Skeletal muscle tissue (tissue), 4 donors: Measurements from ENCODE around the gene TM4SF18. TPM values are rescaled to one million over a fixed set of nuclear protein-coding genes. Genes with fewer than 3 reads are reported as not detected.
A peak's percentile ranks its signal among the peaks of the same experiment; 100 is the strongest.
"Not testable (repeated sequence)": the region's sequence is repeated elsewhere in the genome, so short reads cannot be mapped to it uniquely, and the experiment has no call there.

Experiments
- H3K27ac ChIP-seq: one replicate; pipeline ENCODE4 v1.7.0; 2013; ENCODE audit warnings: mild to moderate bottlenecking, low read depth, low read length, inconsistent platforms
- H3K27me3 ChIP-seq, 3 donors: one replicate each; pipeline ENCODE4 v1.7.0; 2013; ENCODE audit warnings: low read length in 3 of 3; ENCODE audit not compliant: control insufficient read depth in 3 of 3, insufficient read depth in 3 of 3
- H3K36me3 ChIP-seq, 3 donors: one replicate each; pipeline ENCODE4 v1.7.0; 2013; ENCODE audit warnings: low read length in 3 of 3; ENCODE audit not compliant: control insufficient read depth in 3 of 3, insufficient read depth in 3 of 3
- H3K4me1 ChIP-seq, 3 donors: one replicate each; pipeline ENCODE4 v1.7.0; 2013; ENCODE audit warnings: low read length in 3 of 3, mild to moderate bottlenecking in 3 of 3; ENCODE audit not compliant: control insufficient read depth in 3 of 3, insufficient read depth in 3 of 3
- H3K4me3 ChIP-seq, 3 donors: one replicate each; pipeline ENCODE4 v1.7.0; 2013; ENCODE audit warnings: low read length in 3 of 3
- H3K9ac ChIP-seq, 3 donors: one replicate each; pipeline ENCODE4 v1.7.0; 2013; ENCODE audit warnings: low read length in 3 of 3, mild to moderate bottlenecking in 3 of 3, moderate library complexity in 2 of 3, low read depth in 1 of 3
- H3K9me3 ChIP-seq, 3 donors: one replicate each; pipeline ENCODE4 v1.7.0; 2013; ENCODE audit warnings: low read length in 3 of 3; ENCODE audit not compliant: control insufficient read depth in 3 of 3
- total RNA-seq: library from RNA; depleted of rRNA; stranded (reverse); fragments of >200 nt; gene quantifications from one replicate; pipeline ENCODE4 v1.2.3, GENCODE V29; 2014
- donor health status: Osteomylitis.

TM4SF18 gene, protein sequence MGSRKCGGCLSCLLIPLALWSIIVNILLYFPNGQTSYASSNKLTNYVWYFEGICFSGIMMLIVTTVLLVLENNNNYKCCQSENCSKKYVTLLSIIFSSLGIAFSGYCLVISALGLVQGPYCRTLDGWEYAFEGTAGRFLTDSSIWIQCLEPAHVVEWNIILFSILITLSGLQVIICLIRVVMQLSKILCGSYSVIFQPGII
- total RNA-seq: 6.3 TPM

DNA sequence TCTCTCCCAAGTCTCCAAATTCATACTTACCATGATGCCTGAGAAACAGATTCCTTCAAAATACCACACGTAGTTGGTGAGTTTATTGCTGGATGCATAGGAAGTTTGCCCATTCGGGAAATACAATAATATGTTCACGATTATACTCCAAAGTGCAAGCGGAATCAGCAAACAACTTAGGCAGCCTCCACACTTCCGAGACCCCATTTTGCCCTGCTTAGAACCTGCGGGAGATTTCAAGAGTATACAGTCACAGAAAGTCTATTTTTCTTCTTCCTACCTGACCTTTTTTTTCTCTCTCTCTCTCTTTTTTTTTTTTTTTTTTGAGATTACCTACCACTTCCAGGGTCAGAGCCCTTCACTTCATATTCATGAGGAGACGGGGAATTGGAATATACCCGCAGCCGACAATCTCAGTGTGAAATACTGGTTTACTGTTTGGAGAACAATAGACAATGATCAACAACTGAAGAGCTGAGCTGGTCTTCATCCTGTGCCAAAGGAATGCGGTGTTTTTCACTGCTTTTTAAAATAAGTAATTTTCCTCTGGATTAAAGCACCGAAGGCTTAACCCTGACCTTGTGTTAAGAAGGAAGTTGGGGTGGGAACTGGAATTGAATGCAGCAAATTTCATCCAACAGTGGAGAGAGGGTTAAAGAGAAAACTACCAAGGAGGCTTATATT lies at the start of gene TM4SF18:
TSS of gene TM4SF18 (minus strand) at position 461 of the 684 bp plus-strand sequence. CDS start at position 207, 254 bp downstream.
- Histone ChIP-seq H3K27me3 (no peaks in the 10 kb centered on the region), H3K9me3 (no peaks in the 10 kb centered on the region), H3K4me3 (peak within 1 kb of the TSS in 2 of 3 donors; percentile 1 to 25), H3K4me1 (no peaks in the 10 kb centered on the region), H3K36me3 (no peaks in the 10 kb centered on the region), H3K27ac (peak within 1 kb of the TSS; percentile 42), H3K9ac (peak within 1 kb of the TSS in 2 of 3 donors; percentile 25 to 66)

DNA sequence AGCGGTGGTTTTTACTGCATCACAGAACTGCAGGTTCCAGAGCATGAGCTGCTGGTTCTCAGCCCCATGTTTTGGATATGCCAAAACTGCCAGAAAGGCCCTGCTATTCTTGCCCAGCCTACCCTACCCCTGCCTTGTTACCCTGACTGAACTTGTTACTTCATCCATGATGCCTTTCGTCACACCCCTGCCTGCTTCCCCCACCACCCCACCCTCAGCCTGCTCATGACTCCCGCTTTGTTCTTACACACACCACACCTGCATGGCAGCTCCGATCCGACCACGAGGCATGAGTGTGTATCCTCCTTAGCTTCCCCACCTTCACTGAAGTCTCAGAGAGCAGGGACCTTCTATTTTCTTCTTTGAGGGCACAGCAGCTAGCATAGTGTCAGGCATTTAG lies 49.1 kb upstream of the TM4SF18 start:
- H3K9ac ChIP-seq: no peak overlapping the region
- H3K4me1 ChIP-seq: peaks cover 3 to 27% (median 7%) of the 10 kb centered on the region in 3 donors
- H3K27ac ChIP-seq: no peak overlapping the region

DNA sequence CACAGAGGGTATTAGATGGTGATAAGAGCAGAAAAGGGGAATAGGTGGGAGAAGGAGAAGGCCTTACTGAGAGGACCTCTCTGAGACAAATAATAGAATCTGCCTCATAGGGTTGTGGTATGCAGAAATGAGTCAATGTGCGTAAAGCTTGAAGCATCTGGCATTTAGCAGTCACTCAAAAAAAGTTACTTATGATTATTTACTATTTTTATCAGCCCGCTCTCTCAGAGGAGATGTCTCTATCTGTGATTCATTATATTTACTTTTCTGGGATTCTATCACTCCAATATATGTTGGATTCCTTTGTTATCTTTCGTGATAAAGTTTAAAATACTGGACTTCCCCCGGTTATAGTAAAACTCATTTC lies 48.6 kb upstream of the TM4SF18 start:
- Histone ChIP-seq H3K9me3 (no peaks in the 10 kb centered on the region), H3K27me3 (no peaks in the 10 kb centered on the region), H3K36me3 (no peaks in the 10 kb centered on the region), H3K27ac (no peak overlapping the region), H3K4me1 (peaks cover 5 to 27% (median 10%) of the 10 kb centered on the region in 3 donors), H3K4me3 (no peak overlapping the region), H3K9ac (no peak overlapping the region)

More for the DNA sequence above, 49.1 kb upstream of the TM4SF18 start:
- Histone ChIP-seq H3K9me3 (no peaks in the 10 kb centered on the region), H3K27me3 (no peaks in the 10 kb centered on the region), H3K36me3 (no peaks in the 10 kb centered on the region), H3K4me3 (no peak overlapping the region)

DNA sequence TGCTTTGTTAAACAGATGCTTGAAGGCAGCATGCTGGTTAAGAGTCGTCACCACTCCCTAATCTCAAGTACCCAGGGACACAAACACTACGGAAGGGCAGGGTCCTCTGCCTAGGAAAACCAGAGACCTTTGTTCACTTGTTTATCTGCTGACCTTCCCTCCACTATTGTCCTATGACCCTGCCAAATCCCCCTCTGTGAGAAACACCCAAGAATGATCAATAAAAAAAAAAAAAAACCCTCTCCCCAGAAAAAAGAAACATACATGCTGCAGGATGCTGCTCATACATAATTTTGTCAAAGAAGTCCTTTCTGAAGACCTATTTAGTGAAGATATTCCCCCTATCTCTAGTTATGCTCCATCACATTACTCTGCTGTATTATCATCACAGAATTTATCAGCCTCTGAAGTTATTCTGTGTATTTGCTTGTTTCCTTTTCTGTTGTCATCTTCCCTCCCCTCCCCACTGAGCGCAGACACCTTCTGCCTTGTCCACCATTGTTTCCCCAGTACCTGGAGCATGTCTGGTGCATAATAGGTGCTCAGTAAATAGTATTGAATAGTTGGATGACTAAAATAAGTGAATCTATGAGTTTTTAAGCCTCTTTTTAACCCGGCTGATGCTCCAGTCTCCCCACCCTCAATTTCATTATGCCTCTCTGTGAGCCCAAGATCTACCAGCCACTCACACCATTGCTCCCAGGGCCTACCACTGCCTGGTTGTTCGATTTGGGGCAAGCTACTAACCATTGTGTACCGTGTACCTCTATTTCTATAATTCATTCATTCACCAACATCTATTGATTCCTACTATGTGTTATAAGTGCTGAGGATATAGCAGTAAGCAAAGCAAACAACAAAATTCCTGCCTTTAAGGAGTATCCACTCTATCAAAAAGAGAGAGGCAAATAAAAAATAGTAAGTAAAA lies 48.0 kb upstream of the TM4SF18 start:
- no peaks in the 10 kb centered on the region for H3K9me3 ChIP-seq
- peaks cover 5 to 23% (median 10%) of the 10 kb centered on the region in 3 donors for H3K4me1 ChIP-seq
- H3K36me3 ChIP-seq: no peaks in the 10 kb centered on the region
- no peaks in the 10 kb centered on the region for H3K27me3 ChIP-seq
- no peak overlapping the region for H3K9ac ChIP-seq
- no peak overlapping the region for H3K4me3 ChIP-seq
- no peak overlapping the region for H3K27ac ChIP-seq

DNA sequence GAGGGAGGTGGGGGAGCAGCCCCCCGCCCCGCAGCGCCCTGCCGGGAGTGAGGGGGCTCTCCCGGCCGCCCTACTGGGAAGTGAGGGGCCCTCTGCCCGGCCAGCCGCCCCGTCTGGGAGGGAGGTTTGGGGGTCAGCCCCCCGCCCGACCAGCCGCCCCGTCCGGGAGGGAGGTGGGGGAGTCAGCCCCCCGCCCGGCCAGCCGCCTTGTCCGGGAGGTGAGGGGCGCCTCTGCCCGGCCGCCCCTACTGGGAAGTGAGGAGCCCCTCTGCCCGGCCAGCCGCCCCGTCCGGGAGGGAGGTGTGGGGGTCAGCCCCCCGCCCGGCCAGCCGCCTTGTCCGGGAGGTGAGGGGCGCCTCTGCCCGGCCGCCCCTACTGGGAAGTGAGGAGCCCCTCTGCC lies 46.8 kb upstream of the TM4SF18 start:
- H3K9me3 ChIP-seq: not testable (repeated sequence)

DNA sequence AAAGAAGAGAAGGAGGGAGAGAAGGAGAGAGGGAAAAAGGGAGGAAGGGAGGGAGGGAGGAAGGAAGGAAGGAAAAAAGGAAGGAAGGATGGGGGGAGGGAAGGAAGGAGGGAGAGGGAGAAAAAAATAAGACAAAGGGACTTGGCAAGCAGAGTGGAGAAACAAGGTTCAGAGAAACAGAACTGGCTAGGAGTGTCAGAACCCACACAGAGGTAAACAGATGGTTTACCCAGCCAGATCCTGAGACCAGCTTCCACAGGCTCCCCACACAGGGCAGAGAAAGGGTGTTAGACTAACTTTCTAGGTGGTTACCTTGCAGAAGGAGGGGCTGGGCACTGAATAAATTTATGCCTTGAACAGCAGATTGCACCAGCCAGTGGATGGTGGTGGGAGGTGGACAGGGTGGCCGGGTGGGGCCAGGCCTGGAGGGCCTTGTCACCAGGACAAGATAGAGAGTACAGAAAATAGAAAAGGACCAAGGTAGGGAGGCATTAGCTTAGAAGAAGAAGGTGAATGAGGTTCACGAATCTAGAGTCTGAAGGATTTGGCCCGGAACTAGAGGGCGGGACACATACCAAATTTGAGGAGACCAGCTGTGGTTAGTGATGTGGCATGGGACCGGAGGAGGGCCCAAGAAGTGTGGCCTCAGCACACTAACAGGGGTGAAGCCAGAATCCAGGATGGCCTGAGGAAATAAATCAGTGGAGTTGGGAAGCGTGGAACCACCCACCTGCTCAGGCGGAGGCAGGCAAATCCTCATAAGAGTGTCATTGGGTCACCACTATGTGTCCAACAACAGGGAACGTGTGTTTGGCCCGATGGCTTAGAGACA lies 45.3 kb upstream of the TM4SF18 start:
- H3K27ac ChIP-seq: peak overlapping the region; percentile 76
- peak overlapping the region in 1 of 3 donors; percentile 33 for H3K9ac ChIP-seq
- no peaks in the 10 kb centered on the region for H3K9me3 ChIP-seq
- H3K27me3 ChIP-seq: no peaks in the 10 kb centered on the region
- H3K36me3 ChIP-seq: peaks cover 0 to 2% (median 0%) of the 10 kb centered on the region in 3 donors
- peak overlapping the region in 2 of 3 donors; percentile 27 to 86 for H3K4me3 ChIP-seq
- peaks cover 3 to 13% (median 7%) of the 10 kb centered on the region in 3 donors for H3K4me1 ChIP-seq

More for the DNA sequence above, 46.8 kb upstream of the TM4SF18 start:
- H3K27ac ChIP-seq, H3K4me3 ChIP-seq, H3K9ac ChIP-seq, H3K27me3 ChIP-seq, H3K36me3 ChIP-seq: not testable (repeated sequence)
- peaks cover 3 to 17% (median 10%) of the 10 kb centered on the region in 3 donors for H3K4me1 ChIP-seq

DNA sequence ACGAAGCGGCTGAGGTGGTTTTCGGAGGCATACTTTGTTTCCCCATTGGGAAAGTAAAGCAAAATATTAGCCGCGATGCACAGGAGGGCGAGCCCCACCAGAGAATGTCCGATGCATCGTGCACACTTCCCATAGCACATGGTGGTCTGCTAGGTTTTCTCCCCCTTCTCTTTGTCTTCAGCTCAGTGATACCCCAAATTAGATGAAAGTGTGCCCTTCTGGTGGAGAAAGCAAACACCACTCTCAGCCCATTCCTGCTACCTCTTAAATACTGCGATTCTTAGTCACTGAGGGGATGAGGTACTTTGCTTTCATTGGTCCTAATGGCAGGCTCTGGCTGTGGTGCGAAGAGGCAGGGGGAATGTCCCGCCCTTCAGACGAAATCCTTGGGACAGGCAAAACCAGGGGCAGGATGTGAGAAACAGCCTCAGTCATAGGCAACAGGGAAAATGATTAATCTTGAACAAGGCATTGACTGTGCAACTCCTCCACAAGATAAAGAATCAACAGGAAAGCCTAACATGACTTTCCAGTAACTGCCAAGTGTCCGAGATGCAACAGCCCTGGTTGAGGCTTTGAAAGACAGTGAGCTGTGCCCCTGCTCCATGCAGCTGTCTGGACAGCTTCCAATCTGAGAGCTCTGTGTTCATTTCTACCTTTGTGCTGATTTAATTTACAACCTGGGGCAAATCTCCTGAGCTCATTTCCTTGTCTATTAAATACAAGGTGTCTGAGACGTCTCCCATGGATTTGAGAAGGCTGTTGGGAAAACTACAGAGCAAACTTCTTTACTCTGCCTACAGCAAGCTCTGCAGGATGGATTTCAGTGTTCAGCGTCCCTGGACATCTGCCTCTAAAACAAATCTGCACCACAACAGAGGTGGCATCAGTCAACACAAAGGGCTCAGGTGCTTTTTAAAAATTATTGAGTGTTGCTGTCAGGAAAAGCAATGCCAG lies 44.2 kb upstream of the TM4SF18 start, which contains the start of gene TM4SF1:
TSS of gene TM4SF1 (minus strand) at position 242 of the 957 bp plus-strand sequence. CDS start at position 140, 102 bp downstream.
- H3K36me3 ChIP-seq: peaks cover 0 to 2% (median 0%) of the 10 kb centered on the region in 3 donors
- H3K4me3 ChIP-seq: peak within 1 kb of the TSS; percentile 63 to 86 (median 71)
- H3K27me3 ChIP-seq: no peaks in the 10 kb centered on the region
- peak within 1 kb of the TSS; percentile 76 for H3K27ac ChIP-seq
- H3K9ac ChIP-seq: peak within 1 kb of the TSS; percentile 50 to 76 (median 71)
- no peaks in the 10 kb centered on the region for H3K9me3 ChIP-seq
- H3K4me1 ChIP-seq: peaks cover 3 to 13% (median 7%) of the 10 kb centered on the region in 3 donors

DNA sequence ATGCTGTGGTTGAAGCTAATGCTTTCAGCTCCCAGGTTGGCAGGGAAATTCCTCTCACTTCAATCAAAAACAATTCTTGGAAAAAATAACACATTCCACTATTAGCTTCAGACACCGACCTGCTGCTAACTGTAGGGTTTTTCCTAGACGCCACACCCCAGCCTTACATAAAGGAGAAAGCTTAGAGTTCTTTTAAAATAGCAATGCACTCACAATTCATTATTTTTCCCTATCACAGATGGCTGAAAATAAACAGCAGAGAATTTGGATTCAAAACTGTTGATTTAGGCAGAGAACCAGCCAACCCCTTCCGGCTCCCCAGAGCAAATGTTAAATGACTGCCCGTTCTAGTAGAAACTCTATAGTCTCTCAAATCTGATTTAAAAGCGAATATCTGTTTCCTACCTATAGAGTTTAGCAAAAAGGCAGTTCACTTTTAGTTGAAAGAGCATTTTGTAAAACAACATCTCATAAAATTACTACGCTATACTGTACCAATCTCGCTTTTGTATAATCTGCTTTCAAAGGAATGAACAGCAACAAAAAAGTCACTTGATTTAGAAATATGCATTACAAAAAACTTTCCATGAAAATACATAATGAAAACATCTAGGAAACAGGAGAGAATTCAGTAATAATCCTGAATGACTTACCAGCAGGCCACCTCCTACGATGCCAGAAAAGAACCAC lies 43.4 kb upstream of the TM4SF18 start:
- H3K9me3 ChIP-seq: no peaks in the 10 kb centered on the region
- H3K9ac ChIP-seq: peak overlapping the region; percentile 50 to 76 (median 71)
- H3K27me3 ChIP-seq: no peaks in the 10 kb centered on the region
- peaks cover 0 to 4% (median 0%) of the 10 kb centered on the region in 3 donors for H3K36me3 ChIP-seq
- peak overlapping the region; percentile 76 for H3K27ac ChIP-seq
- H3K4me3 ChIP-seq: peak overlapping the region; percentile 63 to 86 (median 71)
- peaks cover 3 to 13% (median 7%) of the 10 kb centered on the region in 3 donors for H3K4me1 ChIP-seq
